T-helper 2 cell (primary cell): Measurements from ENCODE around the gene DPY19L2.
"Not testable (repeated sequence)": the region's sequence is repeated elsewhere in the genome, so short reads cannot be mapped to it uniquely, and the experiment has no call there.

ENCODE experiments used
- DNase-seq, 5 experiments: peaks; one replicate each; pipeline versions ENCODE4 v3.0.0 to v3.0.0-alpha.2; 2012 to 2022
- total RNA-seq, 2 donors: gene quantifications; one replicate each; lab custom pipeline; 2026; lab: John Stamatoyannopoulos, UW

Gene DPY19L2
- 1.6 to 2.6 reads per million in 2 donors for total RNA-seq

GRCh38 chr12:63668028-63668799 is at the start of gene DPY19L2:
Gene DPY19L2, minus strand, starts transcription at chr12:63668493. Its CDS starts 100 bp downstream, at chr12:63668393.
- DNase-seq = peak in 3 of 5 experiments; percentile 15 to 64 (median 45)

DNA sequence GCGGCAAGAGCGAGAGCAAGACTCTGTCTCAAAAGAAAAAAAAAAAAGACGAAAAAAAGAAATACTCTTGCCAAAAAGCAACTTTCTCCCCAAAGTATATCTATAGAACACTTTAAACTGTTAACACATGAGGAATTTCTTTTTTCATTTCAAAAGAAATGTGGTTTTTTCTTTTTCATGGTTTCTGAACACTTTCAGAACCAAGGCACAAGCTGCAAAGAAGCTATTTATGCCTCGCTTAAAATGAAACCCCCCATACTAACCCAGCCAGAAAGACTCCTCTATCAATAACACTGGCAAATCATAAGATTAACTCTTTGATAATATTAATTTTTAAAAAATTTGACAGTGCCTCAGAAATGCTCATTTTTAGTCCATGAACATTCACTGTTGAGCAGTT is 48.6 kb upstream of the DPY19L2 start:
- DNase-seq = not testable (repeated sequence)

DNA sequence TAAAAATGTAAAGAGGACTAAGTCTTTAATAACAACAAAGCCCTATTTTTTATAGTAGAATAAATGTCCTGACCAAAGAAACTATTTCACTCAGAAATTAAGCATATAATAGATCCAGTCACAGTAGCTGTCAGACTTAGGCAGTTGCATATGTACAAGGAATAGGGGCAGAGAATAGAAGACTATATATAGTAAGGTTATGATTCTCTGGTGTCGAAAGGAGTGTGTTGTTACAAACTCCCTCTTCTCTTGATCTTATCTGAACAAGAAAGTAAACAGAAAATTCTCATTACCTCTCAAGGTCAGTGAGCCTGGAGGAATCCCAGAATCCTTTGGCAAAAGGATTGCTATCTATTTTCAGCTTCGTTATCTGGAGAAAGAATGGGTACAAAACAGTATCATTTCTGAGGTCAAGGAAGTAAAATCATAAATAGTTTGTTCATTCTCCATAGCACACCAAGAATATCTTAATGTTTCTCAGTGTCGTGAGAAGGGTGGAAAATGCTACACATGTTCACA is 46.9 kb upstream of the DPY19L2 start:
- not testable (repeated sequence) for DNase-seq

DNA sequence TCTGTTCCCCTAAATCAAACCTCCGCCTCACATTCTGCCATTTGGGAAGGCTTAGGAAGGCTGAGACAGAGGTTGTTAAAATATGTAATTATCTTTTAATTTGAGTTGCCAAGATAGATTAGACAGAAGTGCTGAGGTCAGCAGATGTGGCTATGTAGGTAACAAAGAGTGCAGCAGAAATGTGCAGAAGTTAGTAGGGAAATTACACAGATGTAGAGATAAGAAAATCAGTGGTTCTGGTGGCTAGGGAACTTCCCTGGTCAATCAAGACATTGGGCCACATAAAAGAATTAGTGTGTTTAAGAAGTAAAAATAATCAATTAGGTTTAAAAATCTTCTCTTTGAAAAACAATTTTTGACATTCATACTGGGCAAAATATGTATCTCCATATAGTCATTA is 46.1 kb upstream of the DPY19L2 start:
- peak in 1 of 5 experiments; percentile 20 for DNase-seq

- not testable (repeated sequence) for DNase-seq
Measured at GRCh38 chr12:63713681-63714075, 45.4 kb upstream of the DPY19L2 start.

GRCh38 chr12:63712979-63713680 is 44.8 kb upstream of the DPY19L2 start:
- not testable (repeated sequence) for DNase-seq

GRCh38 chr12:63712376-63712974 is 44.2 kb upstream of the DPY19L2 start:
- not testable (repeated sequence) for DNase-seq

- not testable (repeated sequence) for DNase-seq
Measured at GRCh38 chr12:63711339-63711738, 43.0 kb upstream of the DPY19L2 start.

DNA sequence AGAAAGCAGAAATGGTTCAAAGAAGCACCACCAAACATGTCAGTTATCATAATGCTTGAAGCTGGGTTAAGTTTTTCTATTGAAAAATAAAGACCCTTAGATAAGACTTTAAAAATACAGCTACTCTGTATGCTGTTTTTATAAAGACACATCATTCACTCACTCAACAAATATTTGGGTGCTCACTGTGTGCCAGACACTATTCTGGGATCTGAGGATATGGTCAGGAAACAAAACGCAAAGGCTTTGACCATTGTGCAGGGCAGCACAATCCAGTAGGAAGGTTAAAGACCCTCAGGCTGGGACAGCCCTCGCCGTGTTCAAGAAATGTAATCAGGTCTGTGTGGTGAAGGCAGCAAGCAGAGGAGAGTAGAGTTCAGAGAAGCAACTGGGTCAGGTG is 38.0 kb upstream of the DPY19L2 start:
- no peak for DNase-seq

- DNase-seq = not testable (repeated sequence)
Measured at GRCh38 chr12:63699678-63700382, 31.5 kb upstream of the DPY19L2 start.

- not testable (repeated sequence) for DNase-seq
Measured at GRCh38 chr12:63699011-63699410, 30.7 kb upstream of the DPY19L2 start.

DNA sequence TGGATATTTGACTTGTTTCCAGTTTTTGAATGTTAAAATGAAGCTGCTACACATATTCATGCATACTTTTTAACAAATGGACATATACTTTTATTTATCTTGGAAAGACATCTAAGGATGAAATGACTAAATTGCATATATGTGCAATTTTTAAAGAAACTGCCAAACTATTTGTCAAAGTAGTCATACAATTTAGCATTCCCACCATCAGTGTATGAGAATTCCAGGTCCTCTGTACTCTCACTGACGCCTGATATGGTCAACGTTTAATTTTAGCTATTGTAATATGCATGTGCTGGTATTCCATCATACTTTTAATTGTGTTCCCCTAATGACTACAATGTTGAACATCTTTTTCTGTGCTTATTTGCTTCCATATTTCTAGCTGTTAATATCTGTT is 22.5 kb upstream of the DPY19L2 start:
- DNase-seq = not testable (repeated sequence)

- not testable (repeated sequence) for DNase-seq
Measured at GRCh38 chr12:63689141-63689540, 20.8 kb upstream of the DPY19L2 start.

- not testable (repeated sequence) for DNase-seq
Measured at GRCh38 chr12:63686623-63687022, 18.3 kb upstream of the DPY19L2 start.

GRCh38 chr12:63685789-63686188 is 17.5 kb upstream of the DPY19L2 start:
- DNase-seq = not testable (repeated sequence)

- not testable (repeated sequence) for DNase-seq
Measured at GRCh38 chr12:63682617-63683016, 14.3 kb upstream of the DPY19L2 start.

GRCh38 chr12:63680758-63681157 is 12.5 kb upstream of the DPY19L2 start:
- not testable (repeated sequence) for DNase-seq

DNA sequence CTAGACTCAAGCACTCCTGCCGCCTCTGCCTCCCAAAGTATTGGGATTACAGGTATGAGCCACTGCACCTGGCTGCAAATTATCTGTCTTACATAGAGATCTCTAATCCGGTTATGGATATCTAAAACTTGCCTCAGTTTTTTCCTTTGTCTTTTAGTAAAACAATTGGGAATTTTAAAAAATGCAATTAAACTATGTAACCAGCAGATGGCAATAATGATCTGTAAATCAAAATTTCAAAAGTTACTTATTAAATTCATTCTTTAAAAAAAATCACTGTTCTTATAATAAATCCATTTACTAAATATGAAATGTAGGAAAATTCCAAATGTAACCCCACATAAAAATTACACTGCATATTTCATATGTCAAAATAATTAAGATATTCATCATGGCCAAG is 4.3 kb upstream of the DPY19L2 start:
- not testable (repeated sequence) for DNase-seq

DNA sequence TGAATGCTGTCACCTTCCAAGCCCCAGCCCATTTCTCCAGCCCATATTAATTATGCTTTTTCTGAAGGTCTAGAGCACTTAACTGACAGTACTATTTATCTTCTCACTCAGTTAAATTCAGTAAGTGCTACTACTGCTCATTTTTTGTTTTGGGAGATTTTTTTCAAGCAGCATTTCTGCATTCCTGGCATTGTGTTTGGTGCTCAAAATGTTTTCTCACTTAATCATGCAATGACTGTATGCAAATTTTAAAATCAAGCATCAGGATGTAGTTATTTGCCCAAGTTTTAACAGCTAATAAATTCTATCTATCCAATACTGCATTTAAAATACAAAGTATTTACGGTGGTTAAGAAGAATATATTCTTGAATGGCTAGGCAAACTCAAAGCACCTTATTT is 1.6 kb upstream of the DPY19L2 start:
- not testable (repeated sequence) for DNase-seq

- not testable (repeated sequence) for DNase-seq
Measured at GRCh38 chr12:63669427-63669826, 1.1 kb upstream of the DPY19L2 start.

DNA sequence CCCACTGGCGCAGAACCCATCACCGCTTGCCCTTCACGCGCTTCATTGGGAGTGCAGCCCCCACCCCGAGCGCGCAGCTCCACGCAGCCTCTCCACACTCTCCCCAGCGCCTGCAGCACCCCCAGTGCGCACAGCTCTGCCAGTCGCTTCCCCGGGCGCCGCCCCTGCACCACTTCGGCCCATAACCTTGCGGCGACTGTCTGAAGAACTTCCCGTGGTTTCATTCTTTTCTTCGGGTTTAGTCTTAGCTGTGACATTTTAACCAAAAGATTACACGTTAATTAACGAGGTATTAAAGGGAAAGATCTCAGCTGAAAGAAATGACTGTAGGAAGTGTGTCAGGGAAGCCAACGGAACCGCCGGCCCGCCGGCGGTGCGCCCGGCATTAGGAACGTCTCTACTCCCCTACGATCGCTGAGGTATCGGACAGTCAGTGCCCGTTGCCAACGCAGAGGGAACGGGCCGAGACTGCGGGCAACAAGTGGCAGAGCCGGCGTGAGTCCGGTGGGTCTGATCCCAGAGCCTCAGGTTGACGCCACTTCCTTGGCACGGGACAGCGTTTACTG is 590 bp upstream of the DPY19L2 start:
- DNase-seq = peak in 1 of 5 experiments; percentile 56

GRCh38 chr12:63663005-63663404 is 5.3 kb downstream of the DPY19L2 start:
- DNase-seq = not testable (repeated sequence)
